ENCODE measurements around the gene OSBPL10. TPM values are rescaled to one million over a fixed set of nuclear protein-coding genes. Genes with fewer than 3 reads are reported as not detected.

The OSBPL10 gene
- total and polyA plus RNA-seq, 2 of the 8 experiments (the other 6 are each of a cell fraction or from before 2014, with no cell fraction given), result 26.2 to 86.7 TPM

DNA sequence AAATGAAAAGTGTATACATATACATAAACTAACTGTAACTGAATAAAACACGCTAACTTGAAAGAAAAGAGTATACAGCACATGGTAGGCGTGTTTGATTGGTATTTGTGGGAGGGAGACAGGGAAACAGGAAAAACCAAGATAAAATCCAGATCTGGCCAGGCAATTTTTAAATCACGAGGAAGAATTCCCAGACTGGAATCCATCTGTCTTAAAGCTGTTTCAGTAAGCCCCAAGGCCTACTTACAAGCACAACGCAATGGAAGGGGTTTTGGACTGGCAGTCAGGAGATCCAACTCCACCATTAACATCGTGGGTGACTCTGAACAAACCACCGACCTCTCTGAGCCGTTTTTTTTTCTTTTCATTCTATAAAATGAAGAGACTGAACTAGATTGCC lies 195.8 kb downstream of the OSBPL10 start:
- no peaks in the 10 kb centered on the region for H3K9me3 ChIP-seq (ENCODE audit: insufficient read depth in 2 of 2, low read depth in 1 of 2, low read length in 1 of 2)
- 74% methylated on average over 7 of the region's 7 CpGs; no CpG with 5 or more reads in 1 of the 2 experiments for WGBS, 2 experiments (ENCODE audit: extremely low coverage in 1 of 2, insufficient coverage in 1 of 2, insufficient read length in 1 of 2, insufficient replicate concordance in 2 of 2, low coverage in 1 of 2, low lambda C conversion rate in 2 of 2, missing lambda C conversion rate in 1 of 2)
- H2BK15ac ChIP-seq (ENCODE audit: low read length), result no peak overlapping the region
- H2BK5ac ChIP-seq (ENCODE audit: low read depth, low read length), result no peak overlapping the region
- H3K9ac ChIP-seq (replicated peaks in 1 of 4; ENCODE audit: extremely low read depth in 1 of 4, low read depth in 3 of 4, low read length in 3 of 4), result no peak overlapping the region
- H4K8ac ChIP-seq (ENCODE audit: extremely low read depth, insufficient read depth, low read length), result no peak overlapping the region
- H3K14ac ChIP-seq (ENCODE audit: insufficient read length), result no peak overlapping the region
- H2BK120ac ChIP-seq (replicated peaks; ENCODE audit: low read depth, low read length), result no peak overlapping the region
- 0 out of 2 replicates have a peak, but pooled peaks cover 2% of the 10 kb centered on the region for H3K79me1 ChIP-seq (ENCODE audit: low read depth, low read length)
- no peak overlapping the region for H3K18ac ChIP-seq (ENCODE audit: extremely low read depth, low read length)
- H4K91ac ChIP-seq (replicated peaks; ENCODE audit: insufficient read length, low read length), result no peak overlapping the region
- H3K56ac ChIP-seq (replicated peaks; ENCODE audit: insufficient read length, low read depth, low read length), result no peak overlapping the region
- no peak overlapping the region for H3K4ac ChIP-seq (replicated peaks; ENCODE audit: insufficient read length, low read depth, low read length)
- H3K4me2 ChIP-seq (ENCODE audit: insufficient read depth in 1 of 2, low read depth in 2 of 2, low read length in 2 of 2), result no peak overlapping the region
- H3K27me3 ChIP-seq (replicated peaks in 1 of 4; ENCODE audit: control insufficient read depth in 3 of 4, extremely low read depth in 1 of 4, insufficient read depth in 3 of 4, low read length in 3 of 4), result no peaks in the 10 kb centered on the region; a peak in 1 of 7 replicates
- FAIRE-seq, result no peak
- H3K36me3 ChIP-seq (ENCODE audit: control insufficient read depth in 2 of 4, insufficient read depth in 4 of 4, low read length in 3 of 4), result no peaks in the 10 kb centered on the region
- no peak overlapping the region for H3K4me3 ChIP-seq (ENCODE audit: extremely low read depth in 1 of 4, insufficient read depth in 2 of 4, low read depth in 3 of 4, low read length in 4 of 4)
- H3K23me2 ChIP-seq (ENCODE audit: low read depth, low read length), result no peaks in the 10 kb centered on the region
- no peak overlapping the region for H2AK5ac ChIP-seq (ENCODE audit: low read depth, low read length)
- no peak overlapping the region for H2AFZ ChIP-seq (ENCODE audit: low read length)
- no peak overlapping the region for H2BK12ac ChIP-seq (ENCODE audit: low read depth, low read length)
- no peak overlapping the region for H4K5ac ChIP-seq (ENCODE audit: insufficient read length, low read depth, low read length)
- H3K27ac ChIP-seq (ENCODE audit: low read depth, low read length), result no peak overlapping the region
- H4K20me1 ChIP-seq (replicated peaks in 1 of 2; ENCODE audit: control insufficient read depth in 1 of 2, insufficient read depth in 2 of 2, low read length in 2 of 2), result no peaks in the 10 kb centered on the region
- H3K23ac ChIP-seq (ENCODE audit: insufficient read length), result no peak overlapping the region
- H2BK20ac ChIP-seq (ENCODE audit: low read length), result no peak overlapping the region
- H3K79me2 ChIP-seq (ENCODE audit: control insufficient read depth in 1 of 2, insufficient read depth in 2 of 2, low read length in 2 of 2), result peaks cover 0 to 17% of the 10 kb centered on the region in 2 experiments; a peak in 3 of 4 replicates
- POLR2A ChIA-PET (ENCODE audit: partially characterized antibody), result no interaction called here
- no peak for DNase-seq (ENCODE audit: low read depth in 1 of 2, low spot score in 2 of 2)
- CTCF ChIA-PET (ENCODE audit: partially characterized antibody), result no interaction called here
- H3K4me1 ChIP-seq (replicated peaks in 1 of 4; ENCODE audit: control insufficient read depth in 3 of 4, insufficient read depth in 4 of 4, low read length in 3 of 4), result no peaks in the 10 kb centered on the region
- TF ChIP-seq, protein P1, sequence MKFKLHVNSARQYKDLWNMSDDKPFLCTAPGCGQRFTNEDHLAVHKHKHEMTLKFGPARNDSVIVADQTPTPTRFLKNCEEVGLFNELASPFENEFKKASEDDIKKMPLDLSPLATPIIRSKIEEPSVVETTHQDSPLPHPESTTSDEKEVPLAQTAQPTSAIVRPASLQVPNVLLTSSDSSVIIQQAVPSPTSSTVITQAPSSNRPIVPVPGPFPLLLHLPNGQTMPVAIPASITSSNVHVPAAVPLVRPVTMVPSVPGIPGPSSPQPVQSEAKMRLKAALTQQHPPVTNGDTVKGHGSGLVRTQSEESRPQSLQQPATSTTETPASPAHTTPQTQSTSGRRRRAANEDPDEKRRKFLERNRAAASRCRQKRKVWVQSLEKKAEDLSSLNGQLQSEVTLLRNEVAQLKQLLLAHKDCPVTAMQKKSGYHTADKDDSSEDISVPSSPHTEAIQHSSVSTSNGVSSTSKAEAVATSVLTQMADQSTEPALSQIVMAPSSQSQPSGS (IDR thresholded peaks at IDR 0.05; ENCODE audit: low read length), result no peak
- TF ChIP-seq TEAD4 (IDR thresholded peaks at IDR 0.05; ENCODE audit: low read depth, low read length), result no peak
- TF ChIP-seq NRF1 (IDR thresholded peaks at IDR 0.05; ENCODE audit: low read depth, low read length), result no peak
